Immature natural killer cell (primary cell): ENCODE results near the gene NTM. TPM values are rescaled to one million over a fixed set of nuclear protein-coding genes. Genes with fewer than 3 reads are reported as not detected.
"Not testable (repeated sequence)": the region's sequence is repeated elsewhere in the genome, so short reads cannot be mapped to it uniquely, and the experiment has no call there.

Source experiments
- DNase-seq, 3 donors: peaks; one replicate each; pipeline ENCODE4 v3.0.0; 2022; ENCODE audit warnings: mixed read lengths in 1 of 3
- H3K27ac Mint-ChIP-seq, 6 donors: one replicate each; pipeline ENCODE4 v1.8.0; 2020; ENCODE audit warnings: mixed read lengths in 6 of 6, mild to moderate bottlenecking in 5 of 6, inconsistent platforms in 4 of 6, moderate library complexity in 3 of 6
- H3K27me3 Mint-ChIP-seq, 3 donors: one replicate each; pipeline ENCODE4 v1.8.0; 2020 to 2021; ENCODE audit warnings: low read depth in 3 of 3, mild to moderate bottlenecking in 3 of 3, mixed read lengths in 3 of 3, moderate library complexity in 3 of 3, inconsistent platforms in 1 of 3
- H3K36me3 Mint-ChIP-seq, 3 donors: one replicate each; pipeline ENCODE4 v1.8.0; 2020; ENCODE audit warnings: mixed read lengths in 3 of 3, inconsistent platforms in 2 of 3, mild to moderate bottlenecking in 2 of 3
- H3K4me1 Mint-ChIP-seq, 2 donors: one replicate each; pipeline ENCODE4 v1.8.0; 2020; ENCODE audit warnings: inconsistent platforms in 2 of 2, mild to moderate bottlenecking in 2 of 2, mixed read lengths in 2 of 2, moderate library complexity in 1 of 2
- H3K4me3 Mint-ChIP-seq, 5 donors: one replicate each; pipeline ENCODE4 v1.8.0; 2020; ENCODE audit warnings: mild to moderate bottlenecking in 5 of 5, mixed read lengths in 5 of 5, inconsistent platforms in 3 of 5, moderate library complexity in 3 of 5
- H3K9me3 Mint-ChIP-seq, 6 donors: one replicate each; pipeline ENCODE4 v1.8.0; 2020; ENCODE audit warnings: mild to moderate bottlenecking in 6 of 6, mixed read lengths in 6 of 6, inconsistent platforms in 4 of 6, moderate library complexity in 3 of 6
- polyA plus RNA-seq, 3 donors: library from polyadenylated mRNA; unstranded; fragments of 300-500 nt; fragmentation: Illumina TruSeq; gene quantifications; one replicate each; pipeline ENCODE4 v1.2.3, GENCODE V29; 2021

Gene NTM
- polyA plus RNA-seq, 3 donors from 2014 or later, result not detected

DNA sequence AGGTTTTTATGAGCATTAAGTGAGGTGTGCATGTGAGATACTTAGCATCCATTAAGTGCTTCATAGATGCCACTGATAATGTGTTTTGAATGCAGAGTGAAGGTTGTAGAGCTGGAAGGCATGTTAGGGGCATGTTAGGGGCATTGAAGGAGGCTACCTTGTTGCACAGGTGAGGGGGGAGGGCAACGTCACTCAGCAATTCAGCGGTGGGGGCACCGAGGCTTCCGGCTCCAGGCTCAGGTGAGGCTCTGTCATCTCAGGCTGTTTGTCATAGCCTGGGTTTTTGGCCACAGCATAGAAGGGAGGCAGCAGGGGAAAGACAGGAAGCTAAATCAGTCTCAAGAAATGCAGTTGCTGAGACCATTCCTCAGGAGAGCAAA is 299.0 kb downstream of the NTM start:
- peaks cover 0 to 4% (median 0%) of the 10 kb centered on the region in 3 donors for H3K27me3 Mint-ChIP-seq
- H3K36me3 Mint-ChIP-seq, result no peaks in the 10 kb centered on the region
- DNase-seq, result no peak
- H3K27ac Mint-ChIP-seq, result no peak overlapping the region
- H3K4me3 Mint-ChIP-seq, result no peak overlapping the region
- H3K4me1 Mint-ChIP-seq, result no peaks in the 10 kb centered on the region
- peaks cover 0 to 3% (median 0%) of the 10 kb centered on the region in 6 donors for H3K9me3 Mint-ChIP-seq

GRCh38 chr11:131670876-131671275 is 300.5 kb downstream of the NTM start:
- no peaks in the 10 kb centered on the region for H3K4me1 Mint-ChIP-seq
- H3K9me3 Mint-ChIP-seq, result peaks cover 0 to 2% (median 0%) of the 10 kb centered on the region in 6 donors
- no peak overlapping the region for H3K4me3 Mint-ChIP-seq
- no peaks in the 10 kb centered on the region for H3K36me3 Mint-ChIP-seq
- no peak overlapping the region for H3K27ac Mint-ChIP-seq
- H3K27me3 Mint-ChIP-seq, result peaks cover 0 to 4% (median 0%) of the 10 kb centered on the region in 3 donors
- DNase-seq, result no peak

GRCh38 chr11:131671320-131671719 is 300.9 kb downstream of the NTM start:
- Mint-ChIP-seq H3K9me3 (peaks cover 0 to 2% (median 0%) of the 10 kb centered on the region in 6 donors), H3K4me3 (no peak overlapping the region), H3K27me3 (peaks cover 0 to 4% (median 0%) of the 10 kb centered on the region in 3 donors), H3K4me1 (no peaks in the 10 kb centered on the region), H3K36me3 (no peaks in the 10 kb centered on the region), H3K27ac (no peak overlapping the region)
- no peak for DNase-seq

GRCh38 chr11:131671734-131672133 is 301.3 kb downstream of the NTM start:
- no peaks in the 10 kb centered on the region for H3K4me1 Mint-ChIP-seq
- H3K27ac Mint-ChIP-seq, result no peak overlapping the region
- H3K36me3 Mint-ChIP-seq, result no peaks in the 10 kb centered on the region
- peaks cover 0 to 4% (median 0%) of the 10 kb centered on the region in 3 donors for H3K27me3 Mint-ChIP-seq
- peaks cover 0 to 2% (median 0%) of the 10 kb centered on the region in 6 donors for H3K9me3 Mint-ChIP-seq
- H3K4me3 Mint-ChIP-seq, result no peak overlapping the region
- no peak for DNase-seq

DNA sequence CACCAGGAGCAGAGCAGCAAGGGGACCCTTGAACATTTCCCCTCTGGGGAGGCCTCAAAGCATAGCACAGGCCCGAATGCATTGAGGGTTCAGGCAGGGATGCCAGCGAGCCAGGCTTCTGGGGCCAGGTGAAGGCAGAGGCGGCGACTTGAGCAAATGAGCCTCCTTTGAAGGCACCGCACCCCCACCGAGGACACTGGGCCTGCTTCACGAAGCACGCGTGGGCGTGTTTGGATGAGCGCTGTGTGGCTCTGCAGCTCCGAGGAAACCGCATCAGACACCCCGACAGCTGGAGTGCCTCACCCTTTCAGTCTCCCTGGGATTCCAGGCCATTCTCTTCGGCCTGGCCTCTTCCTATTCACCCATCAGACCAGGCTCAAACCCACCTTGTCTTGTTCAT is 301.8 kb downstream of the NTM start:
- H3K27ac Mint-ChIP-seq, result no peak overlapping the region
- H3K36me3 Mint-ChIP-seq, result no peaks in the 10 kb centered on the region
- peaks cover 0 to 4% (median 0%) of the 10 kb centered on the region in 3 donors for H3K27me3 Mint-ChIP-seq
- DNase-seq, result no peak
- H3K4me1 Mint-ChIP-seq, result no peaks in the 10 kb centered on the region
- peaks cover 0 to 2% (median 0%) of the 10 kb centered on the region in 6 donors for H3K9me3 Mint-ChIP-seq
- H3K4me3 Mint-ChIP-seq, result no peak overlapping the region

- Mint-ChIP-seq H3K4me3 (no peak overlapping the region), H3K27ac (no peak overlapping the region), H3K4me1 (no peaks in the 10 kb centered on the region), H3K27me3 (peaks cover 0 to 4% (median 4%) of the 10 kb centered on the region in 3 donors), H3K9me3 (peaks cover 0 to 2% (median 0%) of the 10 kb centered on the region in 6 donors), H3K36me3 (no peaks in the 10 kb centered on the region)
- peak in 1 of 3 donors; percentile 10 for DNase-seq
Observed at GRCh38 chr11:131674051-131674755, 303.8 kb downstream of the NTM start.

GRCh38 chr11:131675121-131675888 is 304.9 kb downstream of the NTM start:
- Mint-ChIP-seq H3K27ac (no peak overlapping the region), H3K36me3 (no peaks in the 10 kb centered on the region), H3K4me1 (no peaks in the 10 kb centered on the region), H3K9me3 (peaks cover 0 to 2% (median 0%) of the 10 kb centered on the region in 6 donors), H3K4me3 (no peak overlapping the region), H3K27me3 (peaks cover 0 to 4% (median under 1%) of the 10 kb centered on the region in 3 donors)
- no peak for DNase-seq

DNA sequence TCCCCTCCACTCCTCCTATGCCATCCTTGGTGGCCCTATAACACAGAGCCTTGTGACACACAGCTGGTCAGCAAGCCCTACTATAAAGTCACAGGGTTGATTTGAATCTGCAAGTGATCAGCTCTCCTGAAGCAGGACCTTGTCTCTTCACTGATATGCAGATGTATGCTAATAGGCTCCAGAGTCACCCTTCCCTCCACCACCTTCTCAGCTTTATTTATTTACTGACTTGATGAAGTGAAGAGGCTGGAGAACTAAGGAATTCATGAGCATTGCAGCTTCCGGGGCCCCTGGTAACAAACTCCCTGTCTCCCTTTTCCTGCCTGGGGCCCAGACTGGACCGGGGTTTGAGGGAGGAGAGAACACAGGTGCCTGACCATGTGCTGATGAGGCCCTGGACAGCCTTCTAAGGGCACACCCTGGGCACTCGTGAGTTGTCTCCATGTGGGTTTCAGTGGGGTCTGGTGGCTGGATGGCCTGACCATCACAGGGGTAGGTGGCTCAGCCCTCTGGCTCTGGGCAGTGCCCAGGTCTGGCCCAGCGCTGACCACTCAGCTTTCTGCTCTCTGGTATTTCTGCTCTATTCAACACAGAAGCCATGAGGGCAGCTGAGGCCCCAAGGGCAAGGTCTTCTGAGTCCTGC is 307.5 kb downstream of the NTM start:
- H3K27me3 Mint-ChIP-seq, result peaks cover 0 to 4% (median 0%) of the 10 kb centered on the region in 3 donors
- no peak overlapping the region for H3K4me3 Mint-ChIP-seq
- no peak overlapping the region for H3K27ac Mint-ChIP-seq
- no peaks in the 10 kb centered on the region for H3K36me3 Mint-ChIP-seq
- H3K4me1 Mint-ChIP-seq, result no peaks in the 10 kb centered on the region
- no peak for DNase-seq
- H3K9me3 Mint-ChIP-seq, result no peaks in the 10 kb centered on the region

DNA sequence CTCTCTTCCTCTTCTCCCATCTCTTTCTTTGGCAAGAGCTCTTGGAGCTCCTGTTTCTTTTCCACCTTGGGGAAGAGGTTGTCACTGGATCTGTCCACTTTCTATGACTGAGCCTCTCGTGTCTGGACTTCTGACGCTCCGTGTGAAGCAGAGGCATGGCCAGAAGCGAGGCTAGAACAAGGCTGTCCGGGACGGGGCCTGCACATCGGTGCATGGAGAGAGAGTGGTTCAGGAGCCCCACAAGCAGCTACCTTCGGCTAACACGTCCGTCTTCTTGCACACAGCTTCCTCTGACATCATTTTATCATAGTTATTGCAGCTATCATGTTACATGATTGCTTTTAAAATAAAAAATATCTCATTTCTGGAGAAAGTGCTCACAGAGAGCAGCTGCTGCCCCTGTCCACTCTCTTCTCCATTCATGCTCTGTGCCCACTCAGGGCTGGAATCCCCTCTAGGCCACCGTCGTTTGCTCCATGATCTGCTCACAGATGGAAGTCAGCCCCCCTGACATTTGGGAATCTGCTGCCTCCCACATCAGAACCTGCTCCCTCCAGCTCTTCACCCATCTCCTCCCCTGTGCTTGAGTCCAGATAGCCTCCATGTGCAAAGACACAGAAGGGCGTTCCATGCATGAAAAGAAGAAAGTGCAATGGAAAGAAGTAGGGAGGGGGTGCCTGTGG is 308.4 kb downstream of the NTM start:
- Mint-ChIP-seq H3K4me1 (no peaks in the 10 kb centered on the region), H3K27ac (no peak overlapping the region), H3K27me3 (peaks cover 0 to 4% (median 0%) of the 10 kb centered on the region in 3 donors), H3K4me3 (no peak overlapping the region), H3K9me3 (peaks cover 0 to 2% (median 0%) of the 10 kb centered on the region in 6 donors), H3K36me3 (no peaks in the 10 kb centered on the region)
- DNase-seq, result no peak

DNA sequence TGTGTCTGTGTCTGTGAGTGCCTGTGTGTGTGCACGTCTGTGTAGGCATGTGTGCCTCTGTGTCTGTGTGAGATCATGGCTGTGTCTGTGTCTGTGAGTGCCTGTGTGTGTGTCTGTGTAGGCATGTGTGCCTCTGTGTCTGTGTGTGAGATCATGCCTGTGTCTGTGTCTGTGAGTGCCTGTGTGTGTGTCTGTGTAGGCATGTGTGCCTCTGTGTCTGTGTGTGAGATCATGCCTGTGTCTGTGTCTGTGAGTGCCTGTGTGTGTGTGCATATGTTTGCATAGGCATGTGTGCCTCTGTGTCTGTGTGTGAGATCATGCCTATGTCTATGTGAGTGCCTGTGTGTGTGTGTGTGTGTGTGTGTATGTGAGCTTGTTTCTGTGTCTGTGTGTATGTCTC is 310.0 kb downstream of the NTM start:
- not testable (repeated sequence) for H3K27me3 Mint-ChIP-seq, H3K9me3 Mint-ChIP-seq, H3K27ac Mint-ChIP-seq, H3K4me1 Mint-ChIP-seq, H3K4me3 Mint-ChIP-seq, H3K36me3 Mint-ChIP-seq, DNase-seq

GRCh38 chr11:131681920-131682319 is 311.5 kb downstream of the NTM start:
- DNase-seq, result no peak
- Mint-ChIP-seq H3K27me3 (peaks cover 0 to 4% (median 0%) of the 10 kb centered on the region in 3 donors), H3K4me1 (no peaks in the 10 kb centered on the region), H3K36me3 (no peaks in the 10 kb centered on the region), H3K27ac (no peak overlapping the region), H3K9me3 (peaks cover 0 to 2% (median 0%) of the 10 kb centered on the region in 6 donors), H3K4me3 (no peak overlapping the region)

GRCh38 chr11:131682373-131683015 is 312.1 kb downstream of the NTM start:
- H3K27me3 Mint-ChIP-seq, result peaks cover 0 to 4% (median 0%) of the 10 kb centered on the region in 3 donors

GRCh38 chr11:131683131-131683530 is 312.7 kb downstream of the NTM start:
- no peaks in the 10 kb centered on the region for H3K4me1 Mint-ChIP-seq
- H3K9me3 Mint-ChIP-seq, result peaks cover 0 to 2% (median 0%) of the 10 kb centered on the region in 6 donors
- peaks cover 0 to 4% (median 0%) of the 10 kb centered on the region in 3 donors for H3K27me3 Mint-ChIP-seq
- DNase-seq, result no peak
- H3K27ac Mint-ChIP-seq, result no peak overlapping the region
- no peak overlapping the region for H3K4me3 Mint-ChIP-seq
- no peaks in the 10 kb centered on the region for H3K36me3 Mint-ChIP-seq

More at GRCh38 chr11:131682373-131683015, 312.1 kb downstream of the NTM start:
- H3K4me3 Mint-ChIP-seq, result no peak overlapping the region
- peaks cover 0 to 2% (median 0%) of the 10 kb centered on the region in 6 donors for H3K9me3 Mint-ChIP-seq
- no peaks in the 10 kb centered on the region for H3K36me3 Mint-ChIP-seq
- no peak for DNase-seq
- H3K4me1 Mint-ChIP-seq, result no peaks in the 10 kb centered on the region
- H3K27ac Mint-ChIP-seq, result no peak overlapping the region
